NT2/D1 (cell line): ENCODE measurements around the gene NOX5.
A peak's percentile ranks its signal among the peaks of the same experiment; 100 is the strongest.

Experiments used
- DNase-seq: peaks from one replicate; pipeline ENCODE4 v3.0.0-alpha.2; 2011; ENCODE audit warnings: low read depth, low spot score
- H3K27me3 ChIP-seq: 2 replicates; pipeline ENCODE4 v1.6.0; 2011; ENCODE audit warnings: mild to moderate bottlenecking; ENCODE audit not compliant: insufficient read length, insufficient read depth
- H3K36me3 ChIP-seq: 2 replicates; pipeline ENCODE4 v1.6.1; 2011; ENCODE audit warnings: mild to moderate bottlenecking, low read length, mixed read lengths; ENCODE audit not compliant: insufficient read depth, insufficient read length
- H3K4me1 ChIP-seq: 2 replicates; pipeline ENCODE4 v1.5.1; 2011; ENCODE audit not compliant: insufficient read depth, insufficient read length
- H3K4me3 ChIP-seq: 2 replicates; pipeline ENCODE4 v1.5.1; 2011; ENCODE audit warnings: low read depth; ENCODE audit not compliant: insufficient read length
- H3K9ac ChIP-seq: 2 replicates; pipeline ENCODE4 v1.6.0; 2011; ENCODE audit warnings: low read depth; ENCODE audit not compliant: insufficient read length
- H3K9me3 ChIP-seq: 2 replicates; pipeline ENCODE4 v1.5.1; 2011; ENCODE audit warnings: mild to moderate bottlenecking, low read length; ENCODE audit not compliant: insufficient read depth
- SUZ12 ChIP-seq: IDR thresholded peaks from 2 replicates; pipeline ENCODE4 v1.6.1; 2011; ENCODE audit not compliant: insufficient read length, insufficient read depth; ENCODE audit errors: extremely low read depth
- YY1 ChIP-seq: IDR thresholded peaks from 2 replicates; pipeline ENCODE4 v1.6.1; 2011; ENCODE audit not compliant: insufficient read length, insufficient read depth
- ZNF274 ChIP-seq: IDR thresholded peaks from 2 replicates; pipeline ENCODE4 v1.6.1; 2011; ENCODE audit warnings: mild to moderate bottlenecking, low read depth, low read length

The NOX5 gene

DNA sequence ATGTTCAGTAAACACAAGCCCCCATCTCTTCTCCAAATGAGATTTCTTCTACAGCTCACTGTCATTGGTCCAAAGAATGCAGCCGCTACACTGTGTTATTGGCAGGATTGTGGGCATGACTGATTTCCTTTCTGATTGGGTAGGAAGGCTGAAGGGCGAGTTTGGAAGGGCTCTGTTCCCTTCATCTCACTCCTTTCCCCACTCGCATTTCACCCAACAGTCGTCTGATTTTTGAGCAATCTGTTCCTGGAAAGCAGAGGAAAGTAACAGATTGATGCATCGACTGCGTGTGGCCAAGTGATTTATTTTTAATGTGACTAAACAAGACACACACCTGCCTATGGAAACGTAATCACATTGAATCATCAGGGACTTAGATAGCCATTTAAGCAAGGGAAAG is 55.5 kb downstream of the NOX5 start:
- Histone ChIP-seq H3K4me3 (no peak overlapping the region), H3K4me1 (peaks cover 2% of the 10 kb centered on the region), H3K9ac (no peak overlapping the region), H3K9me3 (peaks cover 19% of the 10 kb centered on the region; the same call in 1 of the 2 replicates), H3K36me3 (no peaks in the 10 kb centered on the region), H3K27me3 (peaks cover 26% of the 10 kb centered on the region)
- DNase-seq, result no peak
- TF ChIP-seq YY1 (no peak), SUZ12 (no peak), ZNF274 (no peak)

DNA sequence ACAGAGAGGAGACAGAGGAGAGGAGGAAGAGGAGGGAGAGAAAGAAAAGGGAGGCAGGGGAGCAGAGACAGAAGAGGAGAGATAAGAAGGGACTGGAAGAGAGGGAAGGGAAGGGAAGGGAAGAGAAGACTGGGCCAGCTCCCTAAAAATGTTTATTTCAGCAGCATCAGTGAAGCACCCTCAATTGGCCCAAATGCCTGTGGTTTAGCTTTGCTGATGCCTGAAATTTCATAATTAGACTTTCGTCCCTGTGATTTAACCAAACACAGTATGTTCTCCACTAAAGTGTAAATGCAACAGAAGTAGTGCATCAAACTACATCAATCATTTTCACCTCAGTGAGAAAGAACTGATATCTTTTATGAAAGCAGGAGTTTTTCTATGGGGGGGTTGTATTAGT is 55.9 kb downstream of the NOX5 start:
- H3K4me1 ChIP-seq, result peaks cover 2% of the 10 kb centered on the region
- DNase-seq, result no peak
- TF ChIP-seq YY1 (no peak), SUZ12 (no peak), ZNF274 (no peak)
- H3K4me3 ChIP-seq, result no peak overlapping the region
- no peaks in the 10 kb centered on the region for H3K36me3 ChIP-seq
- H3K27me3 ChIP-seq, result peaks cover 30% of the 10 kb centered on the region
- peaks cover 19% of the 10 kb centered on the region; the same call in 1 of the 2 replicates for H3K9me3 ChIP-seq
- H3K9ac ChIP-seq, result no peak overlapping the region

DNA sequence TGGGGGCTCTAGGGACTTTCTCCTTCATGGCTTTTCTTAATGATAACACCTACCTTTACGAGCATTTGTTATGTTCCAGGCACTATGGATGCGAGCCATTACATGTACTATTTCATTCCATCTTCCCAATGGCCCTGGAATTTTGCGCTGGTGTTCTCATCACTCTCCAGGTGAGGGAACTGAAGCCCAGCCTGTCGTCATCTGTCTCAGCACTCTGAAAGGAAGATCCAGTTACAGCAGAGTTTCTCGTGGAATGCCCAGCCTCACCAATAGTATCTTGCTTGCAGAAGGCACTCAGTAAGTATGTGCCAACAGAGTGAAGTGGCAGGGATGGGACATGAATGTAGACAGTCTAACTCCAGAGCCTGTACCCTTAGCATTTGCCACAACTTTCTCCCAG is 56.8 kb downstream of the NOX5 start:
- no peaks in the 10 kb centered on the region for H3K36me3 ChIP-seq
- peaks cover 34% of the 10 kb centered on the region for H3K27me3 ChIP-seq
- TF ChIP-seq SUZ12 (no peak), ZNF274 (no peak), YY1 (no peak)
- H3K4me1 ChIP-seq, result peaks cover 2% of the 10 kb centered on the region
- H3K4me3 ChIP-seq, result no peak overlapping the region
- H3K9me3 ChIP-seq, result peaks cover 19% of the 10 kb centered on the region; the same call in 1 of the 2 replicates
- DNase-seq, result no peak
- H3K9ac ChIP-seq, result no peak overlapping the region

DNA sequence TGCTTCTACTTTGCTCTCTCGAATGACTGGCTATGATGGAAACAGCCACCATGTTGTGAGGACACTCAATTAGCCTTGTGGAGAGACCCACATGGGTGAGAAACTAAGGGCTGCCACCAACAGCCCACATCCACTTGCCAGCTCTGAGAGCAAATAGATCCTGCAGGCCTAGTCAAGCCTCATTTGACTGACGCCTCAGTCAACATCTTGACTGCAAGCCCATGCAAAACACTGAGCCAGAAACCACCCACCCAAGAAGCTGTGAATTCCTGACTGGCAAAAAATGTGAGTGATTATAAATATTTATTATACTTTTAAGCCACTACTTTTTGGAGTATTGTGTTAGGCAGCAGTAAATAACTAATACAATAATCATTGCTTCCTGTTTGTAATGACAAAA is 58.4 kb downstream of the NOX5 start:
- Histone ChIP-seq H3K4me3 (no peak overlapping the region), H3K36me3 (no peaks in the 10 kb centered on the region), H3K9me3 (peaks cover 16% of the 10 kb centered on the region; the same call in 1 of the 2 replicates), H3K9ac (no peak overlapping the region), H3K27me3 (peaks cover 39% of the 10 kb centered on the region), H3K4me1 (peaks cover 2% of the 10 kb centered on the region)
- DNase-seq, result no peak
- TF ChIP-seq ZNF274, result no peak
- TF ChIP-seq SUZ12, result no peak
- TF ChIP-seq YY1, result no peak

DNA sequence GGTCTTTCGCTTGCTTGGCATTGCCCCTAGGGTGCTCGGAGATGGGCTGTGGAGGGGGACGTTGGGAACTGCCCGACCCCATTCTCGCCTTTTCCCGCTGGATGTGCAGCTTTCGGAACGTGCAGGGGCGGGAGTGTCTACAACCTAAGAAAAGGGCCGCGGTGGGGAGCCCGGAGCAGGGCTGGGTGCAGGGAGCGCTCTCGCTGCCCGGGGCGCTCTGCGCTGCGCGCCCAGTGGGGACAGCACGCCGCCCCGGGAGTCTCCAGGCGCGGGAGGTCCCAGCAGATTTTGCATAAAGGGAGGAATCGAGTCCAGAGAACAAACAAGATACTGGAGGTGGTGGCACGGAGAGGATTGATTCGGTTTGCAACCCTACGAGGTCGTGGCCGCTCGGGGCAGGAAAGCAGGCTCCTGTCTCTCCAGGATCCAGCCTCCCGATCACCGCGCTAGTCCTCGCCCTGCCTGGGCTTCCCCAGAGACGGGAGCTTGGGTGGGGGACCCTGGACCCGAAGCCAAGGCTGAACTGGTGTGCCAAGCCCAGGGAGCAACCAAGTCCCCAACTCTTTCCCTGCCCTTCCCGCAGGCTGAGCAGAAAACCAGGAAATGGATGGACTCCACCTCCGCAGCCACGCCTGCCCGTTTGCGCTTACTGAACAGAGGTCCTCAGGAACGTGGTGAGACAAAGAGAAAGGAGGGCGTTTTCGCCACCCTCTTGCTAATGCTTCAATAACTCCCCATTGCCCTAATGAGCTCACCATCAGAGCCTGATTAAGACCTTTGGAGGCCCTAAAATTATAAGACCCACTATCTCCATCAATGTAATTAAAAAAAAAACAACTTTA is 59.7 kb downstream of the NOX5 start:
- Histone ChIP-seq H3K27me3 (peaks cover 39% of the 10 kb centered on the region), H3K9me3 (0 out of 2 replicates have a peak, but pooled peaks cover 9% of the 10 kb centered on the region), H3K4me3 (peak overlapping the region; percentile 69), H3K9ac (peak overlapping the region; percentile 86), H3K36me3 (no peaks in the 10 kb centered on the region), H3K4me1 (peaks cover 2% of the 10 kb centered on the region)
- peak; percentile 72 for DNase-seq
- TF ChIP-seq YY1, result no peak
- no peak for TF ChIP-seq ZNF274
- no peak for TF ChIP-seq SUZ12

DNA sequence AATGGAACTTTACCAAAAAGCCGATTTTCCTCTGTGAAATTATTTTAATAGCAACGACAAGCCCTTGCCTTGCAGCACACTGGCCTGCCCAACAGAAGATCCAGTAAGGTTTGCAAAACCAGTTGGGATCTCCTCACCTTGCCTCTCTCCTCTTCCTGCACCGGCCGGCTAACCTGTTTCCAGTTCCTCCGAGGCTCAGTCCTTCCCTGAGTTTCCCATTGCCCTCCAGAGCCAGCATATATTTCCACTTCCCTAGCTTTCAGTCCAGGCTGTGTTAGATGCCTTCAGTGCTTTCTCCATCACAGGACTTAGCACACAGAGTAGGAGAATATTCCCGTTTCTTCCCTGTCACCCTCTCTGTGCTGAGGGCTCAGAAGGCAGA is 60.3 kb downstream of the NOX5 start:
- Histone ChIP-seq H3K4me1 (peaks cover 2% of the 10 kb centered on the region), H3K9ac (peak overlapping the region; percentile 86), H3K4me3 (peak overlapping the region; percentile 69), H3K9me3 (0 out of 2 replicates have a peak, but pooled peaks cover 9% of the 10 kb centered on the region), H3K36me3 (no peaks in the 10 kb centered on the region), H3K27me3 (peaks cover 38% of the 10 kb centered on the region)
- DNase-seq, result no peak
- TF ChIP-seq YY1 (no peak), SUZ12 (no peak), ZNF274 (no peak)

DNA sequence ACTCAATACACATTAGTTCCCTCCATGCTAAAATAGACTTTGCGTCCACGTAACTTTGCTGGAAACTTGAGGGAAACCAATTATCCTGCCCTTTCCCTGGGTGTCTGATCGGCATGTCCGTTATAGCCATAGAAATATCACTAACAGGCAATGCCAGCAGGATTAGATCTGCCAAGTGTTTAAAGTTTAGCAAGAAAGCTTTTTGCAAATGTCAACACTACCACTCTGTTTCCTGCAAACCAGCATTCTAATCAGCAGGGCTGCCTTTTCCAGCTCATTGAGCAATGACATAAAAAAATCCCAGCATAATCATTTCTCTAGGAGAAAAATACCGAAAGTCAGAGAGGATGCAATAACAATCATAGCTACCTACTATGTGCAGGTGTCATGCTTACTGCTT is 60.9 kb downstream of the NOX5 start:
- Histone ChIP-seq H3K4me3 (no peak overlapping the region), H3K9ac (no peak overlapping the region), H3K36me3 (no peaks in the 10 kb centered on the region), H3K9me3 (0 out of 2 replicates have a peak, but pooled peaks cover 6% of the 10 kb centered on the region), H3K4me1 (peaks cover 2% of the 10 kb centered on the region), H3K27me3 (peaks cover 36% of the 10 kb centered on the region)
- no peak for TF ChIP-seq SUZ12
- DNase-seq, result no peak
